Tibial artery (tissue), 4 donors: Measurements from ENCODE around the gene CTXN3.

Experiments used
- DNase-seq, 2 donors: peaks; one replicate each; pipeline ENCODE4 v3.0.0-alpha.2; 2019
- H3K27ac ChIP-seq, 2 donors: fragments of 200-600 bp; sonication (generic) in 1 of 2; 1 replicate in 1 of 2; 2 replicates in 1 of 2; pipeline ENCODE4 v1.5.1; 2018 to 2019; ENCODE audit warnings: mild to moderate bottlenecking in 1 of 2
- H3K27me3 ChIP-seq, 2 donors: fragments of 200-600 bp; sonication (generic) in 1 of 2; one replicate each; pipeline versions ENCODE4 v1.5.1 to v1.6.0; 2016 to 2019
- H3K36me3 ChIP-seq, 3 donors: fragments of 200-600 bp; sonication (generic) in 2 of 3; one replicate each; pipeline ENCODE4 v1.5.1; 2016 to 2019; ENCODE audit warnings: mild to moderate bottlenecking in 2 of 3
- H3K4me1 ChIP-seq, 4 donors: fragments of 200-600 bp; sonication (generic) in 2 of 4; 1 replicate in 3 of 4; 2 replicates in 1 of 4; pipeline ENCODE4 v1.5.1; 2016 to 2019
- H3K4me3 ChIP-seq, 2 donors: fragments of 200-600 bp; sonication (generic) in 1 of 2; 1 replicate in 1 of 2; 2 replicates in 1 of 2; pipeline ENCODE4 v1.5.1; 2018 to 2019; ENCODE audit warnings: mild to moderate bottlenecking in 2 of 2
- H3K9me3 ChIP-seq, 3 donors: fragments of 200-600 bp; sonication (generic) in 1 of 3; one replicate each; pipeline ENCODE4 v1.5.1; 2016 to 2019
- CTCF ChIP-seq, 2 experiments: fragments of 200-600 bp in 1 of 2; fragments of 450-650 bp in 1 of 2; IDR thresholded peaks; one replicate each; pipeline ENCODE4 v1.5.1; 2017 to 2019; ENCODE audit warnings: antibody characterized with exemption in 2 of 2, mild to moderate bottlenecking in 1 of 2, moderate library complexity in 1 of 2
- intact Hi-C: fragments of 100-400 bp; cut with DNase I; formaldehyde crosslinking; loops from one replicate; pipeline ENCODE4 v1.15.0; 2023; ENCODE audit warnings: low total_unique reads

CTXN3 gene

GRCh38 chr5:127649018-127649439, at the start of gene CTXN3:
Gene CTXN3 (plus strand): TSS chr5:127649082. CDS start chr5:127657522, 8,440 bp downstream.
- no peak within 1 kb of the TSS for H3K27ac ChIP-seq
- no peaks in the 10 kb centered on the region for H3K36me3 ChIP-seq
- intact Hi-C loops, result no loop called here
- H3K9me3 ChIP-seq, result no peaks in the 10 kb centered on the region
- no peak for TF ChIP-seq CTCF (IDR thresholded peaks at IDR 0.05)
- H3K4me1 ChIP-seq, result no peaks in the 10 kb centered on the region
- no peaks in the 10 kb centered on the region for H3K27me3 ChIP-seq
- DNase-seq, result no peak
- H3K4me3 ChIP-seq, result no peak within 1 kb of the TSS

- Histone ChIP-seq H3K27ac (no peak overlapping the region), H3K4me3 (no peak overlapping the region), H3K4me1 (no peaks in the 10 kb centered on the region), H3K9me3 (no peaks in the 10 kb centered on the region), H3K27me3 (no peaks in the 10 kb centered on the region), H3K36me3 (no peaks in the 10 kb centered on the region)
- TF ChIP-seq CTCF (IDR thresholded peaks at IDR 0.05), result no peak
- DNase-seq, result no peak
- intact Hi-C loops, result no loop called here
These were observed 49.6 kb upstream of the CTXN3 start for GRCh38 chr5:127599320-127599719.

DNA sequence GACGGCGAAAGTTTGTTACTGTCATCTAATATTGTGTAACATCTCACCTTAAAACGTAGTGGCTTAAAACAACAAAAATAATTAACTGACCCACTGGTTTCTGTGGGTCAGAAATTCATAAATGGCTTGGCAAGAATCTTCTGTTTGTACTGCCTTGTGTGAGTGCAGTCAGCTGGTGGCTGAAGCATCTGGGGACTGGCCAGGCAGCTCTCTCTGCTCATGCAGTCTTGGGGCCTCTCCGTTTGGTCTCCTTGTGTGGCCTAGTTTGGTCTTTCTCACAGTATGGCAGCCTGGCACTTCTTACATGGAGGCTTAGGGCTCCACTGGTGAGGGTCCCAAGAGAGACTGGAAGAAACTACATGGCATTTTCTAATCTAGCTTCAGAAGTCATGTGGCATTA, 49.0 kb upstream of the CTXN3 start:
- Histone ChIP-seq H3K27me3 (no peaks in the 10 kb centered on the region), H3K36me3 (no peaks in the 10 kb centered on the region), H3K27ac (no peak overlapping the region), H3K4me3 (no peak overlapping the region), H3K4me1 (no peaks in the 10 kb centered on the region), H3K9me3 (no peaks in the 10 kb centered on the region)
- no peak for TF ChIP-seq CTCF (IDR thresholded peaks at IDR 0.05)
- DNase-seq, result no peak
- intact Hi-C loops, result no loop called here

DNA sequence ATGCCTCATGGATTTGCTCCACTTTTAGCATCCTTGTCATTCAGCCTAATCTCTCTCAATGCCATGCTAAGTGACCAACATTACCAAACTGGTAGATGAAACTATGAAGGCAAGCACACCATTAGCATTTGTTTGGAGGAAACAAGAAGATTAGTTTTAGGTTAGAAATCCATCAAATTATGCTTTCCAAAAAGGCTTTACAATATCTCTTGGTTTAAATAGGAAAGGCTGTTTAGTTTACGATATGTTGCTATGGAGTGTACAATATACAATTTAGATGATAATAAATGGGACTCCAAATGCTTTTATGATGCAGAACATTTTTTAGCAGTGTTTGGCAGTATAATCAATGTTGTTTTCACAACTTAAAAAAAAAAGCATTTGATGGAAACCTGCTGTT, 47.8 kb upstream of the CTXN3 start:
- Histone ChIP-seq H3K27ac (no peak overlapping the region), H3K4me1 (no peaks in the 10 kb centered on the region), H3K9me3 (no peaks in the 10 kb centered on the region), H3K36me3 (no peaks in the 10 kb centered on the region), H3K4me3 (no peak overlapping the region), H3K27me3 (no peaks in the 10 kb centered on the region)
- intact Hi-C loops, result no loop called here
- no peak for TF ChIP-seq CTCF (IDR thresholded peaks at IDR 0.05)
- no peak for DNase-seq

GRCh38 chr5:127601601-127602000, 47.3 kb upstream of the CTXN3 start:
- no peaks in the 10 kb centered on the region for H3K9me3 ChIP-seq
- no peaks in the 10 kb centered on the region for H3K36me3 ChIP-seq
- H3K4me3 ChIP-seq, result no peak overlapping the region
- TF ChIP-seq CTCF (IDR thresholded peaks at IDR 0.05), result no peak
- DNase-seq, result no peak
- no peaks in the 10 kb centered on the region for H3K27me3 ChIP-seq
- intact Hi-C loops, result no loop called here
- no peak overlapping the region for H3K27ac ChIP-seq
- H3K4me1 ChIP-seq, result no peaks in the 10 kb centered on the region

DNA sequence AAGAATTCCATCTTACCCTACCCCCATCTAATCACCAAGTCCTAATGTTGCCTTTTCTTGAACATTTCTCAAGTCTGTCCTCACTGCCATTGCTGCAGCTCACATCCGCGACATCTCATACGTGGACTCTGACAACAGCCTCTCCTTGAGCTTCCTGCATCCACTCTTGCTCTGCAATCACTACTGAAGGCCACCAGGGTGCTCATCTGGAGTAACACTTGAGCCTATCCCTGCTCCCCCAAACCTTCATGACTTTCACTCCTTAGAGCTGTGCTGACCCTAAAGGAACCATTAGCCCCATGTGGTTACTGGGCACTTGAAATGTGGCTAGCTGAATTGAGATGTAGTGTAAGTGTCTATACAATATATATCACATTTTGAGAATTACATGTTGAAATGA, 46.4 kb upstream of the CTXN3 start:
- DNase-seq, result no peak
- no peak overlapping the region for H3K4me3 ChIP-seq
- no peaks in the 10 kb centered on the region for H3K36me3 ChIP-seq
- no peak overlapping the region for H3K27ac ChIP-seq
- H3K9me3 ChIP-seq, result no peaks in the 10 kb centered on the region
- H3K27me3 ChIP-seq, result no peaks in the 10 kb centered on the region
- no peaks in the 10 kb centered on the region for H3K4me1 ChIP-seq
- intact Hi-C loops, result no loop called here
- TF ChIP-seq CTCF (IDR thresholded peaks at IDR 0.05), result no peak
